ENCODE results near the gene ILF3.

DNA sequence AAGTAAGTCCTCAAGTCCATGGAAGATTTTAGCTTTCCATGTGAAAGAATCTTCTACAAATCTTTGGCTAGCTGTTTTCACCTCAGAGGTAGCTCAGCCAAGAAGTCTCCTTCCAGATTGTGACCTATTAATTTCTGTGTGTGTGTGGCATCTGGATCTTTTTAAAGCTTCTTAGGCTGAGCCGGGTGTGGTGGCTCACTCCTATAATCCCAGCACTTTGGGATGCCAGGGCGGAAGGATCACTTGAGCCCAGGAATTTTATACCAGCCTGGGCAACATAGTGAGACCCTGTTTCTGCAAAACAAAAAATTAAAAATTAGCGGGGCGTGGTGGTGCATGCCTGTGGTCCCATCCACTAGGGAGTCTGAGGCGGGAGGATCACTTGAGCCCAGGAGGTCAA lies 42.2 kb upstream of the ILF3 start:
- TF ChIP-seq, protein P1, sequence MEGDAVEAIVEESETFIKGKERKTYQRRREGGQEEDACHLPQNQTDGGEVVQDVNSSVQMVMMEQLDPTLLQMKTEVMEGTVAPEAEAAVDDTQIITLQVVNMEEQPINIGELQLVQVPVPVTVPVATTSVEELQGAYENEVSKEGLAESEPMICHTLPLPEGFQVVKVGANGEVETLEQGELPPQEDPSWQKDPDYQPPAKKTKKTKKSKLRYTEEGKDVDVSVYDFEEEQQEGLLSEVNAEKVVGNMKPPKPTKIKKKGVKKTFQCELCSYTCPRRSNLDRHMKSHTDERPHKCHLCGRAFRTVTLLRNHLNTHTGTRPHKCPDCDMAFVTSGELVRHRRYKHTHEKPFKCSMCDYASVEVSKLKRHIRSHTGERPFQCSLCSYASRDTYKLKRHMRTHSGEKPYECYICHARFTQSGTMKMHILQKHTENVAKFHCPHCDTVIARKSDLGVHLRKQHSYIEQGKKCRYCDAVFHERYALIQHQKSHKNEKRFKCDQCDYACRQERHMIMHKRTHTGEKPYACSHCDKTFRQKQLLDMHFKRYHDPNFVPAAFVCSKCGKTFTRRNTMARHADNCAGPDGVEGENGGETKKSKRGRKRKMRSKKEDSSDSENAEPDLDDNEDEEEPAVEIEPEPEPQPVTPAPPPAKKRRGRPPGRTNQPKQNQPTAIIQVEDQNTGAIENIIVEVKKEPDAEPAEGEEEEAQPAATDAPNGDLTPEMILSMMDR (IDR thresholded peaks at IDR 0.05 in 2 of 3, conservative IDR thresholded peaks at IDR 0.05 in 1 of 3; ENCODE audit: borderline replicate concordance in 1 of 3, insufficient read depth in 1 of 3, low read depth in 2 of 3, low read length in 2 of 3): no peak
- no peak for TF ChIP-seq EZH2 (IDR thresholded peaks at IDR 0.05)
- TF ChIP-seq POLR2A (IDR thresholded peaks at IDR 0.05; ENCODE audit: borderline replicate concordance, extremely low read depth, insufficient read depth, insufficient read length): no peak
- TF ChIP-seq, protein P2, sequence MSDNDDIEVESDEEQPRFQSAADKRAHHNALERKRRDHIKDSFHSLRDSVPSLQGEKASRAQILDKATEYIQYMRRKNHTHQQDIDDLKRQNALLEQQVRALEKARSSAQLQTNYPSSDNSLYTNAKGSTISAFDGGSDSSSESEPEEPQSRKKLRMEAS (IDR thresholded peaks at IDR 0.05): no peak
- TF ChIP-seq TCF7L2 (IDR thresholded peaks at IDR 0.05; ENCODE audit: borderline replicate concordance, extremely low read depth, insufficient read depth, insufficient read length): no peak
- TF ChIP-seq SP1 (IDR thresholded peaks at IDR 0.05; ENCODE audit: low read depth): no peak
- TF ChIP-seq POLR2AphosphoS5 (IDR thresholded peaks at IDR 0.05; ENCODE audit: low read depth, low read length): no peak
- TF ChIP-seq EZH2phosphoT487 (IDR thresholded peaks at IDR 0.05; ENCODE audit: borderline replicate concordance): no peak
- TF ChIP-seq, protein P3, sequence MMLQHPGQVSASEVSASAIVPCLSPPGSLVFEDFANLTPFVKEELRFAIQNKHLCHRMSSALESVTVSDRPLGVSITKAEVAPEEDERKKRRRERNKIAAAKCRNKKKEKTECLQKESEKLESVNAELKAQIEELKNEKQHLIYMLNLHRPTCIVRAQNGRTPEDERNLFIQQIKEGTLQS (IDR thresholded peaks at IDR 0.05): no peak
- TF ChIP-seq ELF1 (IDR thresholded peaks at IDR 0.05; ENCODE audit: borderline replicate concordance, low read depth): no peak
